Epithelial cell of esophagus (primary cell): ENCODE data around the gene SIK3.

Source experiments
- DNase-seq: peaks from one replicate; pipeline ENCODE4 v3.0.0; 2010; ENCODE audit warnings: low read depth
- H3K4me3 ChIP-seq: 2 replicates; pipeline ENCODE4 v1.5.1; 2011; ENCODE audit warnings: mild to moderate bottlenecking, low read length, control low read depth
- CTCF ChIP-seq: IDR thresholded peaks from 2 replicates; pipeline ENCODE4 v1.5.1; 2011; ENCODE audit warnings: low read depth, mild to moderate bottlenecking, low read length, control low read depth, inconsistent platforms; ENCODE audit not compliant: insufficient read depth; ENCODE audit errors: missing control alignments

Gene SIK3

GRCh38 chr11:117081908-117082307, 16.3 kb downstream of the SIK3 start:
- no peak overlapping the region for H3K4me3 ChIP-seq
- DNase-seq, result no peak
- no peak for TF ChIP-seq CTCF

- TF ChIP-seq CTCF, result no peak
- DNase-seq, result no peak
- no peak overlapping the region for H3K4me3 ChIP-seq
Measured at GRCh38 chr11:117080370-117080769, 17.9 kb downstream of the SIK3 start.

- DNase-seq, result no peak
- H3K4me3 ChIP-seq, result no peak overlapping the region
- TF ChIP-seq CTCF, result no peak
Measured at GRCh38 chr11:117076941-117077691, 21.1 kb downstream of the SIK3 start.

GRCh38 chr11:117075186-117075585, 23.0 kb downstream of the SIK3 start:
- TF ChIP-seq CTCF, result no peak
- DNase-seq, result peak; percentile 70

GRCh38 chr11:117074119-117074518, 24.1 kb downstream of the SIK3 start:
- TF ChIP-seq CTCF, result no peak
- DNase-seq, result no peak

More at GRCh38 chr11:117075186-117075585, 23.0 kb downstream of the SIK3 start:
- H3K4me3 ChIP-seq, result no peak overlapping the region

GRCh38 chr11:117073539-117073938, 24.7 kb downstream of the SIK3 start:
- no peak overlapping the region for H3K4me3 ChIP-seq
- TF ChIP-seq CTCF, result no peak
- DNase-seq, result peak; percentile 33

More at GRCh38 chr11:117074119-117074518, 24.1 kb downstream of the SIK3 start:
- H3K4me3 ChIP-seq, result no peak overlapping the region
